ENCODE results near the gene MRPL53. TPM values are rescaled to one million over a fixed set of nuclear protein-coding genes. Genes with fewer than 3 reads are reported as not detected.

MRPL53 gene
- total RNA-seq, 3 donors from 2014 or later = 17.9 to 49.0 (median 48.2) TPM

DNA sequence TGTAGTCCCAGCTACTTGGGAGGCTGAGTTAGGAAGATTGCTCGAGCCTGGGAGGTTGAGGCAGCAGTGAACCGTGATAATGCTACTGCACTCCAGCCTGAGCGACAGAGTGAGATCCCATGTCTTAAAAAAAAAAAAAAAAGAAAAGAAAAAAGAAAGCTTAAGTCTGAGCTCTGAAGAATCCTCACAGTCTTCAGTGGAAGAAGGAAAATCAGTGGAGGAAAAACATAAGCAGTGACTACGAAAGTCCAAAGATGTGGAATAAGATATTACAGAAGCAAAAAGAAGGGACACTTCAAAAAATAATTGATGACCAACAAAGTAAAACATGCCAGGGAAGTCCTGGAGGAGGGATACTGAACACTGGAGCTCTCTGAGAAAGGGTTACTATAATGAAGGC, 37.8 kb upstream of the MRPL53 start:
- intact Hi-C loops (cut with DNase I; ENCODE audit: low total_unique reads) = no loop called here
- TF ChIP-seq POLR2AphosphoS5 (IDR thresholded peaks at IDR 0.05) = no peak
- TF ChIP-seq POLR2A (IDR thresholded peaks at IDR 0.05) = no peak
- TF ChIP-seq, protein P1, sequence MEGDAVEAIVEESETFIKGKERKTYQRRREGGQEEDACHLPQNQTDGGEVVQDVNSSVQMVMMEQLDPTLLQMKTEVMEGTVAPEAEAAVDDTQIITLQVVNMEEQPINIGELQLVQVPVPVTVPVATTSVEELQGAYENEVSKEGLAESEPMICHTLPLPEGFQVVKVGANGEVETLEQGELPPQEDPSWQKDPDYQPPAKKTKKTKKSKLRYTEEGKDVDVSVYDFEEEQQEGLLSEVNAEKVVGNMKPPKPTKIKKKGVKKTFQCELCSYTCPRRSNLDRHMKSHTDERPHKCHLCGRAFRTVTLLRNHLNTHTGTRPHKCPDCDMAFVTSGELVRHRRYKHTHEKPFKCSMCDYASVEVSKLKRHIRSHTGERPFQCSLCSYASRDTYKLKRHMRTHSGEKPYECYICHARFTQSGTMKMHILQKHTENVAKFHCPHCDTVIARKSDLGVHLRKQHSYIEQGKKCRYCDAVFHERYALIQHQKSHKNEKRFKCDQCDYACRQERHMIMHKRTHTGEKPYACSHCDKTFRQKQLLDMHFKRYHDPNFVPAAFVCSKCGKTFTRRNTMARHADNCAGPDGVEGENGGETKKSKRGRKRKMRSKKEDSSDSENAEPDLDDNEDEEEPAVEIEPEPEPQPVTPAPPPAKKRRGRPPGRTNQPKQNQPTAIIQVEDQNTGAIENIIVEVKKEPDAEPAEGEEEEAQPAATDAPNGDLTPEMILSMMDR (IDR thresholded peaks at IDR 0.05) = no peak
- peaks cover 13 to 34% of the 10 kb centered on the region in 2 donors for H3K27me3 ChIP-seq
- no peak overlapping the region for H3K4me3 ChIP-seq
- H3K36me3 ChIP-seq = no peaks in the 10 kb centered on the region
- H3K9me3 ChIP-seq = no peaks in the 10 kb centered on the region
- H3K4me1 ChIP-seq = peaks cover 0 to 17% of the 10 kb centered on the region in 2 donors
- DNase-seq (ENCODE audit: low spot score in 2 of 2) = no peak
- no peak overlapping the region for H3K27ac ChIP-seq

DNA sequence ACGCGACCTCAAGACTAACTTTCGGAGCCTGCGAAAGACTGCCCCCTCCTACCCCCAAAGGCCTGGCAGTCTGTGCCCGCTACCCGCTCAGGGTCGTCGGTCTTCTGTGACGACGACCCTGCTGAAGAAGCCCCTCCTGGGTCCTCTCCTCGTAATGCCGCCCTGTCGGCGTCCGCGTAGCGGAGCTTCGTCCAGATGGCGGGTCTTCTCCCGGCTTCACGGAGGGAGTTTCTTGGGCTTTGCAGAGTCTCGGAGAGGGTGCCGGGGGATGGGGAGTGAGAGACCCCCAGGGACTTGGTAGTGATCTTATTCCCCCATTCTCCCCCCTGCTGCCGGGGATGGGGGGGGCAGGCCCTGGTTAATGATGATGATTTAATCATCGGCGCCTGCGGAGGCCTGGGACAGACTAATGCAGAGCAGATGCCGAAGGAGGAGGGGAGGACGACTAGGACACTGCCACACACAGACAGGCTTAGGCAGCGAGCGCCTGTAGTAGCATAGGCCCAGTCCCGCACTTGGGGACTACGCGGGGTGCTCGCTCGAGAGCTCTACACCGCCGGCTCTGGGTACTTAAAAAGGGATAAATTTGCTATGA, 35.5 kb upstream of the MRPL53 start:
- Histone ChIP-seq H3K9me3 (no peaks in the 10 kb centered on the region), H3K4me1 (peaks cover 0 to 19% of the 10 kb centered on the region in 2 donors), H3K27ac (peak overlapping the region; percentile 99), H3K4me3 (peak overlapping the region; percentile 63 to 87 (median 82)), H3K36me3 (no peaks in the 10 kb centered on the region), H3K27me3 (peaks cover 1 to 12% of the 10 kb centered on the region in 2 donors)
- peak in 1 of 2 donors; percentile 37 for DNase-seq (ENCODE audit: low spot score in 2 of 2)
- TF ChIP-seq POLR2A (IDR thresholded peaks at IDR 0.05) = no peak
- TF ChIP-seq POLR2AphosphoS5 (IDR thresholded peaks at IDR 0.05) = no peak
- TF ChIP-seq, protein P1 (IDR thresholded peaks at IDR 0.05) = no peak
- intact Hi-C loops (cut with DNase I; ENCODE audit: low total_unique reads) = no loop called here

DNA sequence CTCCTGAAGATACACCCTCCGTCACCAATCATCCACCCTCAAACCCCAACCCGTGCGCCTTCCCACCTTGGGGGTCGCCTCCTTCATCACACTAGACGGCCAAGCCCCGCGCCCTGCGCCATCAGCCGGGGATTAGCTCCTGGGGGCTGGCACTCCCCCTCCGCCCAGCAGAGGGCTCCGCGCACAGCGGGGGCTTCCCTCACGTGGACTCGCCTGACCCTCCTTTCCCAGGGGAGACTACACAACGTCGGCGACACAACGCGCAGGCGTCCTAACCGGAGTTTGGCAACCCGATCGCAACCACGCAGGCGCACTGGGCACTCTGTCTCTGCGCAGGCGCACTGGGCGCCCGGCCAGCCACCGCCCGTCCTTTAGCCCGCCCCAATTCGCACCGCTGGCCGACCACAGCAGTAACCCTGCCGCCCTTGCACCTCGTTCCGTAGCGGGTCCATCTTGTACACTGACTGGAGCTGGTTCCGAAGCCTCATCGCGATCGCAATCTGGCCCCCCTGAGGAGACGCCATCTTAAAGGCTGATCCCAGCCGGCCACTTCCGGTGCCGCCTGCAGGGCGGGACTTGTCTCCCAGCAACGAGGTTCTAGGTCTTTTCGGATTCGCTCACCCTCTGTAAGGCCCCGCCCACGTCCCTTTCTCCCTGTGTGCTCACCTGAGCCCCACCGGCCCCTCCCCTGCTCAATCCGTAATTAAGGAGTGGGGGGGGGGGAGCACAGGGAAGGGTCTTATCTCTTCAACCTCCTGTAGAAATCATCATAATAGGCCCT, 34.9 kb upstream of the MRPL53 start, which contains the start of gene PCGF1:
TSS of gene PCGF1 (minus strand) at position 551 of the 781 bp plus-strand sequence. CDS start at position 524, 27 bp downstream.
- H3K4me1 ChIP-seq = peaks cover 0 to 19% of the 10 kb centered on the region in 2 donors
- H3K36me3 ChIP-seq = no peaks in the 10 kb centered on the region
- H3K27me3 ChIP-seq = peaks cover 0 to 5% of the 10 kb centered on the region in 2 donors
- H3K9me3 ChIP-seq = no peaks in the 10 kb centered on the region
- H3K4me3 ChIP-seq = peak within 1 kb of the TSS; percentile 63 to 87 (median 82)
- H3K27ac ChIP-seq = peak within 1 kb of the TSS; percentile 99
- peak; percentile 13 for TF ChIP-seq POLR2A (IDR thresholded peaks at IDR 0.05)
- TF ChIP-seq POLR2AphosphoS5 (IDR thresholded peaks at IDR 0.05) = peak; percentile 89 to 95 (median 94)
- TF ChIP-seq, protein P1 (IDR thresholded peaks at IDR 0.05) = peak in 1 of 3 donors; percentile 17
- intact Hi-C loops (cut with DNase I; ENCODE audit: low total_unique reads) = no loop called here
- DNase-seq (ENCODE audit: low spot score in 2 of 2) = peak; percentile 98 to 99

DNA sequence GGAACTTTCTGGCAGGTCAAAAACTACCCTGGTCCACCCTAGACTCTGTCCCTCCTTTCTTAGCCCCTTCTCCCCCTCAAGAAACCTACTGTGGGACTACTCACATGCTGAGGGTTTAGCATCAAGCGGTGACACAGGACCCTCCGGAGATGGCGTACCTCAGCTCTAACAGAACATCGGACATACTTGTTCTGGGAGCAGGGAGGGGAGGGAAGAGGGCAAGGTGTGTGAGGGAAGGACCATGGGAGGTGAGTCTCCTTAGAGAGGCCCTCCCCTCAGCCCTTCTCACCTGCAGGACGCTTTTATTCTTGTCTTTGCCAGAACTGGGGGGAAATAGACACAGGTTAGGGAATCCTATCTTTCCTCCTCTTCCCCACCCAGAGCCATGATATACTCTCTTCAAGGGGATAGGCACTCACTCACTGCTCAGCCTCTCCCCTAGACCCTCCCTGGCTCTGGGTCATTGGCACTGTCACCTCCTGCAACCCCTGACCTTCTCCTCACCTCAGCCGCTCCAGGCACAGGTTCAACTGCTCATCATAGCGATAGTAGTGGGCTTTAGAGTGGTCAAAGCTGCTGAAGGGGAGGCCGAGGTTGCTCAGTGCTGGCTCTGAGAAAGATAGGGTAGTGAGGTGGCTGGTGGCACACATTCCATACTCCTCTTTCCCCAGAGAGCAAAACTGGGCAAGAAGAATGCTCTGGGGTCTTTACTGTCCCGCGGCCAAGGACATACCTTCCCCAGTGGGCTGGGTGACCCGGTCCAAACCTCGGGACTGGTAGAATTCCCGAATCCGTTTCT, 33.2 kb upstream of the MRPL53 start:
- H3K36me3 ChIP-seq = no peaks in the 10 kb centered on the region
- peak overlapping the region in 2 of 3 donors; percentile 16 to 87 for H3K4me3 ChIP-seq
- peak overlapping the region in 1 of 2 donors; percentile 42 for H3K27ac ChIP-seq
- TF ChIP-seq POLR2AphosphoS5 (IDR thresholded peaks at IDR 0.05) = no peak
- TF ChIP-seq, protein P1 (IDR thresholded peaks at IDR 0.05) = no peak
- TF ChIP-seq POLR2A (IDR thresholded peaks at IDR 0.05) = no peak
- peaks cover 0 to 19% of the 10 kb centered on the region in 2 donors for H3K4me1 ChIP-seq
- no peaks in the 10 kb centered on the region for H3K27me3 ChIP-seq
- intact Hi-C loops (cut with DNase I; ENCODE audit: low total_unique reads) = no loop called here
- H3K9me3 ChIP-seq = no peaks in the 10 kb centered on the region
- DNase-seq (ENCODE audit: low spot score in 2 of 2) = no peak
